Islet of Langerhans (tissue), 1 donor: ENCODE measurements around the gene AFAP1.

Source experiments
- FAIRE-seq: peaks from one replicate; lab custom pipeline; 2011; peaks lifted over from hg19 to GRCh38; lab: Jason Lieb, UNC

Gene AFAP1

GRCh38 chr4:7912826-7913225 is 26.8 kb downstream of the AFAP1 start:
- FAIRE-seq = no peak

DNA sequence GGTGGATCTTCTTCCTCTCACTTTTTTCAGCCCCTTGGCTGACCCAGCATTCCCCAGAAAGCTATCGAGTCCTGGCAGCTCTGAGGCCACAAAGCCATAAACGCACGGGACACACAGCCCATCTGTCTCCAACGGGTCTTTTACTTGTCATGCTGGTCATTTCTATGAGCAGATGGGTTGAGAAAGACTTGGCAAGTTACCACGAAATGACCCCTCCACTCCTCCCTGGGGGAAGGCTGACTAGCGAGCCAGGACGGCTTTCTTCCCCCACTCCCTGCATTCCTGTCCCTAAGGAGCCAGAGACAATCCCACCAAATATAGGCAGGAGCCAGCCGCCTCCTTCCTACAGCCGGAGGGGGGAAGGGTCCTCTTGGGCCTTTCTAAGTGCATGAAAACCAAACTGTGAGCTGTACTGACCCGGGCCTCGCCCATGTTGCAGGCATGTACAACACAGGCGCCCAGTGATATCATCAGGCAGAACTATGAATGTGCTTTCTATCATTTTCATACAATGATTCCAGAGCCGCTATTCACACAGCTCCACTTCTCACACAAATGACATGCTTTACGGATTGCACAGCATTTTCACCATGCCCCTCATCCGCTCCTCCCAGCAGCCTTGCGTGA is 28.6 kb downstream of the AFAP1 start:
- no peak for FAIRE-seq

GRCh38 chr4:7910263-7910896 is 29.3 kb downstream of the AFAP1 start:
- no peak for FAIRE-seq

GRCh38 chr4:7909463-7910262 is 30.0 kb downstream of the AFAP1 start:
- no peak for FAIRE-seq

DNA sequence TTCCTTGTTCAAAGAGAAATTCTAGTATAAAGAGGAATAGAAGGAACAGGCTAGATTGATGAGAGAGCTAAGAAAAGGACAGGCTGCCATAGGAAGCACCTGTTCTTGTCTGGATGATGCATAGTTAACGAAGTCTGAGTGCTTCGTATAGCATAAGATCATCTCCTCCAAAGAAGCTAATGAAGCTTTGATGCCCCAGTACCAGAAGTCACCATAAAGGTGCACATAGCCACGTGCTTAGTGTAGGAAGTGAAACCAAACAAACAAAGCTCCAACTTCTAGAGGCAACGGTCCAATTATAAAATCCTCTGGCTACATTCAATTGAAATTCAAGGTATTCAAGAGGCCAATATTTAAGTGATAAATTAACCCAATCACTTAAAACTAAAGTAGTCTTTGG is 31.0 kb downstream of the AFAP1 start:
- FAIRE-seq = no peak

DNA sequence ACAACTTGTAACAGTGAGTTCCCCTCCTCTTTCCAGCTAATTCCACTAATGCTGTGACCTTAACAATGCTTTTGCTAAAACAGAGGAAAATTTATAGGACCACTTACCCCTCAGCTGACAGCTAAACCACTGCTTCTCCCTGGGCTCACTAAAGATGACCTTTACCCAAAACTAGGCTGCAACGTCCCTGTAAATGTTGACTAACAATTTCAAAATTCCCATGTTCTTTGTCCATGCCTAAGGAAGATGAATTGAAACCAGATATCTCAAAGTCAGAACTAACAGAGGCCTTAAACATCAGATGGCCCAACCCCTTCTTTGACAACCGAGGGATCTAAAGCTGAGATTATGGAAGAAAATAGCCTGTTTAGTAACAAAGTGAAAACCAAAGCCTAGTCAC is 32.5 kb downstream of the AFAP1 start:
- FAIRE-seq = no peak

- FAIRE-seq = no peak
These were observed 33.4 kb downstream of the AFAP1 start for GRCh38 chr4:7906171-7906701.

DNA sequence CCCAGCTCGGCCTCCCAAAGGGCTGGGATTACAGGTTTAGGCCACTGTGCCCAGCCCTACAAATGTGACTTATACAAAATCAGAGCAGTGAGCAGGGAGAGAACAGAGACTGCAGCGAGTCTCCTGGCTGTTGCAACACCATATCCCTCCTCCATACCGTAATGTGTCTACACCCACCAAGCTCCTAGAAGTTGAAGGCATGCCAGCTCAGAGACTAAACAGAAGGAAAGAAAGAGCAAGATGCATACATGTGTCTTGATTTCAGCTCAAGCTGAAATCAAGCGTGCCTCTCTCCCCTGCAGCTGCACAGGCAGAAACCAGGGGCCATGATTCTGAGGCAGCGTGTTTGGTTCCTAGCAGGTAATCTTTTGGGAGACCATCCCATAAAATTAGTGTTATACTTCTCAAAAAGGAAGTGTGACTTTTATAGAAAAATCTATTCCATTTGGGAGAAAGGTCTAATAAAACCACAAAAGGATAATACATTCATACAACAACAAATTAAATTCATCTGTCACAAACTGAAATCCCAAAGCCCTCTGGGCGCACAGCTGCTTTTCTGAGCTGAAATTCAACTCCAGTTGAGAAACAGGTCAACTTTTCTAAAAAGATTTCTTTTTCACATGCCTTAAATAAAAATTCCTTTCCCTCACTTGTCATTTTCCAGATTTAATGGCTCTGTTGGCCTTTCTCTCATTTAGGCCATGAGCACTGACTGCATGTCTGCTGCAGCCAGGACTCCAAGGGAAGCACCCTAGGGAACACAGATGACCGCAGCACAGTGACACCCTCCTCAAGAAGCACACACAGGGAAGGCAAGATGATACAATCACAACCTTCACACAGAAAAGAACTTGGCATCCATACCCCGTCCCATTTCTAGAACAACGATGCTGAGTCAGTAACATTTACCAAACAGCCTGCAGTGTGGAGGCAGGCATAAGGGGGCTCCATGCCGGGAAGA is 34.4 kb downstream of the AFAP1 start:
- no peak for FAIRE-seq

DNA sequence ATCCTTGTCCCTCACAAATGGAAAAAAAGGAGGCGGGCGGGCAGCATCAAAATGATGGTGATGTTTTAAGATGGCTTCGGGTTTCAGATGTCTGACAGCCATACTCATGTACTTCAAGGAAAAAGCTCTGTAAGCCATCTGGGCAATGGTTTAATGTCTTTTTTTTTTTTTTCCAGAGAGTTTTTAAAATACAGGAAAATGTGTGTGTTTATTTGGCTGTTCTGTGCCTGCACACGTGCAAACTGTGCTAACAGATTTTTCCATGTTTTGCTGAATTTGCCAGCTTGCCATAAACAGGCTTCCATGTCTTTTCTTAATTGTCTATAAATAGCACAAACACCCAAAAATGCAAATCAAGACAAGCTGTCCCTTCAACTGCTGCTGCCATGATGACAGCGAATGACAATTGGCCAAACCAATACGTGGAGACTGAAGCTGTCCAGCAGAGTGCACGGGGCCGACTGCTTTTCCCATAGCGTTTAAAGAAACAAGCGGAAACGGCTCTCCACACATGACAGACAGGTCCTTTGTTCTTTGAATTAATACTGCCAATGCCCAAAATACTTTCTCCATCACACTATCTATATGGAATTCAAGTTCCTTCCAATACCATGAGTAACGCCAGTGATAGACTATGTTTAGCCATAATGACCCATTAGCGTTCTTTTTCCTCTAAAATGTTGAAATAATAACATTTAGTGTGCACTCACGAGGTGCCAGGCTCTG is 35.7 kb downstream of the AFAP1 start:
- no peak for FAIRE-seq

DNA sequence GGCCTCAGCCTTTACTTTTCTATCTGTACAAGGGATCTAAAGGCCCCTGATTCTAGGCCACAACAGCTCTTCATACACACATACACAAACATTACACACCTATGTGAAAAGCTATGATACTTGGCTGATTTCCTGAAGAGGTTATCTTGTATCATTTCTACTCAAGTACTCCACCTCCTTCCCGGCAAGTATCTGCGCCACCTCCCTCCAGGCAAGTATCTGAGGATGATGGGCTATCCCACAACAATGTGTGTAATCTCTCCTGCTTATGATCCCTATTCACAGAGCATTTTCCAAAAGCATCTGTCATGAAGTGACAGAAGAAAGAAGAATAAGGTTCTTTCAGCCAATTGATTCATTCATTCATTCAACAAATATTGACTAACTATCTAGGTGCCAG is 36.8 kb downstream of the AFAP1 start:
- FAIRE-seq = no peak

- no peak for FAIRE-seq
These were observed 37.5 kb downstream of the AFAP1 start for GRCh38 chr4:7902101-7902553.

GRCh38 chr4:7901311-7901885 is 38.3 kb downstream of the AFAP1 start:
- FAIRE-seq = no peak

DNA sequence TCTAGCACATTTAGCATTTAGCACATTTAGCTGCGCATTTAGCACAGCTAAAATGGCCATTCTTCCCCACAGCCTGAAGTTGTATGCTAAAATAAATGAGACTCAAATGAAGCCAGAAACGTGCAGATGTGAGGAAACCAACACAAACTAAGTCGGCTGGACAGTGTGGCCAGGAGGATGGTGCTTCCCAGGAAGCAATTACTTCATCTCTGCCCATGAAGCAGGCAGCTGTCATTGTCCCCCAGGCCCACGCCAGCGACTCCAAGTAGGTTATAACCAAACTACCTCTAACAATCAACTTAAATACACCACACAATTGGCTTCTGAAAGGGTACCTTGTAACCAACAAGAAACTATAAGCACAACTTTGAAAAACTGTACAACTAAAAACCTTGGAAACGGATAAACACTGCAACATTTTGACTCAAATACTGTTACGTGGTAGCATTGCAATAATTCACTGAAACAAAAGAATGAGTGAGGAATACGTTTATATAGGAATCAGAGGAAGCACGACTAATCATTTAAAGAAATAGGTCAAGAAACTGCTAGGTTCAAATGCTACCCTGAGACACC is 39.2 kb downstream of the AFAP1 start:
- no peak for FAIRE-seq

GRCh38 chr4:7899184-7899869 is 40.3 kb downstream of the AFAP1 start:
- FAIRE-seq = no peak

- no peak for FAIRE-seq
These were observed 41.3 kb downstream of the AFAP1 start for GRCh38 chr4:7898385-7898784.

DNA sequence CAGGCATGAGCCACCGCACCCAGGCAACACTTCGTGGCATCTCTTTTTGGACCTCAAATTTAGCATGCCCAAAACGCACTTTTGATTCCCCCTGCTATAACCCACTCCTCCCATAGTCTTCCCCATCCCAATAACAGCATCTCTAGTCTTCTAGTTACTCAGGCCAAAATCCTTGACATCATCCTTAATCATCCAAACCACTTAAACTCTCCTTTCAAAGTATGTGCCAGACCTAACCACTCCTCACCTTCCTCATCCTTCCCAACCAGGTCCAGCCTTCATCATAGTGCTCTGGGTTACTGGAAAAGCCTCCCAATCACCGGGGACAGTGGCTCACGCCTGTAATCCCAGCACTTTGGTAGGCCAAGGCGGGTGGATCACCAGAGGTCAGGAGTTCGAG is 41.9 kb downstream of the AFAP1 start:
- FAIRE-seq = no peak

GRCh38 chr4:7894677-7895181 is 44.9 kb downstream of the AFAP1 start:
- FAIRE-seq = no peak

- FAIRE-seq = no peak
These were observed 45.5 kb downstream of the AFAP1 start for GRCh38 chr4:7894098-7894676.

DNA sequence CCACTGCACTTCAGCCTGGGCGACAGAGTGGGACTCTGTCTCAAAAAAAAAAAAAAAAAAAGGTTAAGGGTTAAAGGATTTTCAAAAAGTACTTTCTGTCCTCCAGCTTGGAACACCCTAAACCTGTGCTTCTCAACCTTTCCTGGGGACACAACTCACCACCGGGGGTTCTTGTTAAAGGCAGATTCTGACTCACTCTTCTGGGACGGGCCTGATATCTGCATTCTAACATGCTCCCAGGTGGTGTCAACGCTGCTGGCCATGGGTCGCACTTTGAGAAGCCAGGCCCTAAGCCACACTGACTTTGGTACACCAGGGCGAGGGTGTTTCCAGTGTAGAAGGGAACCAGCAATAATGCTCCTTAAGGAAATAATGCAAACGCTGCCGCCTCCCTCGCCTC is 46.1 kb downstream of the AFAP1 start:
- no peak for FAIRE-seq
